ENCODE results near the gene ZBTB20. TPM values are rescaled to one million over a fixed set of nuclear protein-coding genes. Genes with fewer than 3 reads are reported as not detected.

The ZBTB20 gene
- total and polyA plus RNA-seq, 2 donors (not counting 1 experiment from before 2014, with no cell fraction given), result 4.0 to 22.5 TPM

- Histone ChIP-seq H3K27me3 (ENCODE audit: control insufficient read depth, insufficient read depth, low read length) (no peaks in the 10 kb centered on the region), H3K36me3 (ENCODE audit: control insufficient read depth, insufficient read depth, low read length) (no peaks in the 10 kb centered on the region), H3K4me1 (ENCODE audit: control insufficient read depth, extremely low read depth, insufficient read depth, low read length) (peaks cover 16% of the 10 kb centered on the region), H2AFZ (ENCODE audit: low read length) (no peak overlapping the region), H3K9me3 (ENCODE audit: control insufficient read depth, insufficient read depth, low read depth, low read length) (no peaks in the 10 kb centered on the region), H4K20me1 (ENCODE audit: control insufficient read depth, extremely low read depth, insufficient read depth, low read length) (no peaks in the 10 kb centered on the region), H3K4me2 (ENCODE audit: extremely low read depth, insufficient read depth, low read length) (no peak overlapping the region), H3K9ac (ENCODE audit: insufficient read depth, low read length) (no peak overlapping the region), H3K79me2 (ENCODE audit: control insufficient read depth, insufficient read depth, low read length) (no peaks in the 10 kb centered on the region), H3K4me3 (replicated peaks in 1 of 4; ENCODE audit: control extremely low read depth in 1 of 4, insufficient read depth in 1 of 4, low read depth in 3 of 4, low read length in 4 of 4) (no peak overlapping the region), H3K27ac (ENCODE audit: insufficient read depth, low read length) (no peak overlapping the region)
- TF ChIP-seq EZH2 (IDR thresholded peaks at IDR 0.05; ENCODE audit: low read length, missing control alignments), result no peak
- TF ChIP-seq, protein P1, sequence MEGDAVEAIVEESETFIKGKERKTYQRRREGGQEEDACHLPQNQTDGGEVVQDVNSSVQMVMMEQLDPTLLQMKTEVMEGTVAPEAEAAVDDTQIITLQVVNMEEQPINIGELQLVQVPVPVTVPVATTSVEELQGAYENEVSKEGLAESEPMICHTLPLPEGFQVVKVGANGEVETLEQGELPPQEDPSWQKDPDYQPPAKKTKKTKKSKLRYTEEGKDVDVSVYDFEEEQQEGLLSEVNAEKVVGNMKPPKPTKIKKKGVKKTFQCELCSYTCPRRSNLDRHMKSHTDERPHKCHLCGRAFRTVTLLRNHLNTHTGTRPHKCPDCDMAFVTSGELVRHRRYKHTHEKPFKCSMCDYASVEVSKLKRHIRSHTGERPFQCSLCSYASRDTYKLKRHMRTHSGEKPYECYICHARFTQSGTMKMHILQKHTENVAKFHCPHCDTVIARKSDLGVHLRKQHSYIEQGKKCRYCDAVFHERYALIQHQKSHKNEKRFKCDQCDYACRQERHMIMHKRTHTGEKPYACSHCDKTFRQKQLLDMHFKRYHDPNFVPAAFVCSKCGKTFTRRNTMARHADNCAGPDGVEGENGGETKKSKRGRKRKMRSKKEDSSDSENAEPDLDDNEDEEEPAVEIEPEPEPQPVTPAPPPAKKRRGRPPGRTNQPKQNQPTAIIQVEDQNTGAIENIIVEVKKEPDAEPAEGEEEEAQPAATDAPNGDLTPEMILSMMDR (conservative IDR thresholded peaks at IDR 0.05 in 1 of 2, IDR thresholded peaks at IDR 0.05 in 1 of 2; ENCODE audit: low read depth in 1 of 2, low read length in 2 of 2), result no peak
- DNase-seq (ENCODE audit: low read depth in 2 of 2), result peak in 1 of 2 donors; percentile 66
These were observed 740.8 kb downstream of the ZBTB20 start for GRCh38 chr3:114406286-114406685.

GRCh38 chr3:114405202-114405990 is 741.7 kb downstream of the ZBTB20 start:
- peaks cover 8% of the 10 kb centered on the region for H3K4me1 ChIP-seq (ENCODE audit: control insufficient read depth, extremely low read depth, insufficient read depth, low read length)
- H2AFZ ChIP-seq (ENCODE audit: low read length), result no peak overlapping the region
- H3K4me3 ChIP-seq (replicated peaks in 1 of 4; ENCODE audit: control extremely low read depth in 1 of 4, insufficient read depth in 1 of 4, low read depth in 3 of 4, low read length in 4 of 4), result no peak overlapping the region
- TF ChIP-seq EZH2 (IDR thresholded peaks at IDR 0.05; ENCODE audit: low read length, missing control alignments), result no peak
- TF ChIP-seq, protein P1 (conservative IDR thresholded peaks at IDR 0.05 in 1 of 2, IDR thresholded peaks at IDR 0.05 in 1 of 2; ENCODE audit: low read depth in 1 of 2, low read length in 2 of 2), result no peak
- no peak overlapping the region for H3K9ac ChIP-seq (ENCODE audit: insufficient read depth, low read length)
- no peaks in the 10 kb centered on the region for H4K20me1 ChIP-seq (ENCODE audit: control insufficient read depth, extremely low read depth, insufficient read depth, low read length)
- peak overlapping the region; percentile 30 for H3K27ac ChIP-seq (ENCODE audit: insufficient read depth, low read length)
- H3K27me3 ChIP-seq (ENCODE audit: control insufficient read depth, insufficient read depth, low read length), result no peaks in the 10 kb centered on the region
- no peaks in the 10 kb centered on the region for H3K36me3 ChIP-seq (ENCODE audit: control insufficient read depth, insufficient read depth, low read length)
- DNase-seq (ENCODE audit: low read depth in 2 of 2), result no peak
- no peak overlapping the region for H3K4me2 ChIP-seq (ENCODE audit: extremely low read depth, insufficient read depth, low read length)
- H3K79me2 ChIP-seq (ENCODE audit: control insufficient read depth, insufficient read depth, low read length), result no peaks in the 10 kb centered on the region
- no peaks in the 10 kb centered on the region for H3K9me3 ChIP-seq (ENCODE audit: control insufficient read depth, insufficient read depth, low read depth, low read length)

DNA sequence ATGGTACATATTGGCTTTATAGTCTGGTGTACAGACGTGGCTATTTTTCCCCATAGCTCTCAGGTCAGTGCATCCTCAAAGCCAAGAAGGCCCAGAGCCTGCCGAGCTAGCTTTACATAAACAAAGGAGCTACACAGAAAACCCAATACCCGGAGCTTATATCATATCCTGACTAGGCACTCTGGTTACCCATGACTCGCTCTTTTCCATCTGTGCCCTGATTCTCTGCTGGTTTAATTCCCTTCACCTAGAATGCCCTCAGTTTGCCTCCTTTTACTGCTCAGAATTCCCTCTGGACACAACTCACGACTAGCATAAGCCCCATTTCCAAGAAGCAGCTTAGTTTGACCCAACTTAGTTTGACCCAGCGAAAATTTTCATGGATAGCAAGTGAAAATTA is 742.5 kb downstream of the ZBTB20 start:
- Histone ChIP-seq H4K20me1 (ENCODE audit: control insufficient read depth, extremely low read depth, insufficient read depth, low read length) (no peaks in the 10 kb centered on the region), H3K4me2 (ENCODE audit: extremely low read depth, insufficient read depth, low read length) (peak overlapping the region; percentile 48), H3K9me3 (ENCODE audit: control insufficient read depth, insufficient read depth, low read depth, low read length) (no peaks in the 10 kb centered on the region), H3K27ac (ENCODE audit: insufficient read depth, low read length) (peak overlapping the region; percentile 30), H3K4me1 (ENCODE audit: control insufficient read depth, extremely low read depth, insufficient read depth, low read length) (peaks cover 4% of the 10 kb centered on the region), H3K4me3 (replicated peaks in 1 of 4; ENCODE audit: control extremely low read depth in 1 of 4, insufficient read depth in 1 of 4, low read depth in 3 of 4, low read length in 4 of 4) (no peak overlapping the region), H3K9ac (ENCODE audit: insufficient read depth, low read length) (no peak overlapping the region), H2AFZ (ENCODE audit: low read length) (no peak overlapping the region), H3K27me3 (ENCODE audit: control insufficient read depth, insufficient read depth, low read length) (no peaks in the 10 kb centered on the region), H3K36me3 (ENCODE audit: control insufficient read depth, insufficient read depth, low read length) (no peaks in the 10 kb centered on the region), H3K79me2 (ENCODE audit: control insufficient read depth, insufficient read depth, low read length) (no peaks in the 10 kb centered on the region)
- peak in 1 of 2 donors; percentile 52 for DNase-seq (ENCODE audit: low read depth in 2 of 2)
- TF ChIP-seq, protein P1 (conservative IDR thresholded peaks at IDR 0.05 in 1 of 2, IDR thresholded peaks at IDR 0.05 in 1 of 2; ENCODE audit: low read depth in 1 of 2, low read length in 2 of 2), result no peak
- no peak for TF ChIP-seq EZH2 (IDR thresholded peaks at IDR 0.05; ENCODE audit: low read length, missing control alignments)
